GM12878 (cell line): ENCODE results near the gene CDH4. TPM values are rescaled to one million over a fixed set of nuclear protein-coding genes. Genes with fewer than 3 reads are reported as not detected.

Experiments used
- ATAC-seq: fragments of 200-7000 bp; cut with Tn5 transposase; 3 replicates; pipeline ENCODE4 v1.9.1; 2020; ENCODE audit warnings: mild to moderate bottlenecking, moderate library complexity
- BruUV-seq: library from RNA; stranded (reverse); fragments of 400-500 nt; replicated peaks from 2 replicates; lab custom pipeline; 2021; lab: Mats Ljungman, UMichigan
- CTCF ChIA-PET: fragments of 300-600 bp; sonication (Branson Sonifier 250); formaldehyde crosslinking; extraction: SDS; loops from one replicate; lab custom pipeline; 2021; ENCODE audit warnings: inconsistent platforms; lab: Yijun Ruan, JAX
- POLR2A ChIA-PET: fragments of 350-600 bp; formaldehyde crosslinking; extraction: SDS; loops from one replicate; lab custom pipeline; 2021; ENCODE audit warnings: inconsistent platforms; lab: Charles Lee
- RAD21 ChIA-PET: fragments of 300-600 bp; sonication (Branson Sonifier 250); formaldehyde crosslinking; loops from one replicate; lab custom pipeline; 2023; ENCODE audit warnings: antibody characterized with exemption; ENCODE audit not compliant: unreplicated experiment; lab: Charles Lee
- SMC1A ChIA-PET: fragments of 300-600 bp; sonication (Branson Sonifier 250); formaldehyde crosslinking; loops from one replicate; lab custom pipeline; 2023; ENCODE audit not compliant: unreplicated experiment, uncharacterized antibody; lab: Charles Lee
- DNase-seq: peaks from one replicate; pipeline ENCODE4 v3.0.0-alpha.2; 2011; ENCODE audit warnings: low read depth, low spot score
- FAIRE-seq: peaks from 3 replicates; lab custom pipeline; 2011; peaks lifted over from hg19 to GRCh38; lab: Jason Lieb, UNC
- H2AFZ ChIP-seq: 2 replicates; pipeline ENCODE4 v1.6.0; 2011; ENCODE audit warnings: low read depth, low read length, control low read depth; ENCODE audit not compliant: control insufficient read depth
- H3K27ac ChIP-seq: 2 replicates; pipeline ENCODE4 v1.5.1; 2011; ENCODE audit warnings: control low read depth; ENCODE audit not compliant: control insufficient read depth, insufficient read depth
- H3K27me3 ChIP-seq, 2 experiments: replicated peaks in 1 of 2; 2 replicates each; pipeline versions ENCODE4 v1.6.0 to v1.6.1; 2011; ENCODE audit warnings: low read length in 1 of 2; ENCODE audit not compliant: control insufficient read depth in 2 of 2, insufficient read depth in 2 of 2
- H3K36me3 ChIP-seq, 2 experiments: 2 replicates each; pipeline ENCODE4 v1.5.1; 2011; ENCODE audit warnings: low read length in 1 of 2; ENCODE audit not compliant: control insufficient read depth in 2 of 2, insufficient read depth in 2 of 2
- H3K4me1 ChIP-seq: 2 replicates; pipeline ENCODE4 v1.6.1; 2011; ENCODE audit warnings: mild to moderate bottlenecking, low read length, moderate library complexity, mixed read lengths; ENCODE audit not compliant: control insufficient read depth, insufficient read depth
- H3K4me2 ChIP-seq: 2 replicates; pipeline ENCODE4 v1.6.0; 2011; ENCODE audit warnings: control low read depth; ENCODE audit not compliant: control insufficient read depth, insufficient read depth
- H3K4me3 ChIP-seq: fragments of 200-600 bp; sonication (generic); 2 replicates; pipeline ENCODE4 v1.5.1; 2016
- H3K79me2 ChIP-seq: 2 replicates; pipeline ENCODE4 v1.6.0; 2011; ENCODE audit warnings: low read length; ENCODE audit not compliant: control insufficient read depth, insufficient read depth
- H3K9ac ChIP-seq: 2 replicates; pipeline ENCODE4 v1.8.0; 2011; ENCODE audit warnings: low read length, control low read depth, mixed read lengths; ENCODE audit not compliant: control insufficient read depth, insufficient read depth
- H3K9me3 ChIP-seq: replicated peaks from 3 replicates; pipeline ENCODE4 v1.5.1; 2011; ENCODE audit warnings: mild to moderate bottlenecking, low read length; ENCODE audit not compliant: control insufficient read depth, insufficient read depth
- H4K20me1 ChIP-seq: 2 replicates; pipeline ENCODE4 v1.6.0; 2011; ENCODE audit not compliant: control insufficient read depth, insufficient read depth
- IKZF2 ChIP-seq, 2 experiments: fragments of 450-650 bp; IDR thresholded peaks; 2 replicates each; pipeline ENCODE4 v1.6.1; 2017; ENCODE audit warnings: mild to moderate bottlenecking in 2 of 2, moderate library complexity in 2 of 2
- MEF2A ChIP-seq: IDR thresholded peaks from 2 replicates; pipeline ENCODE4 v1.6.1; 2011; ENCODE audit warnings: low read depth, mild to moderate bottlenecking, low read length, moderate library complexity; ENCODE audit not compliant: insufficient read depth
- MYB ChIP-seq: fragments of 150-350 bp; IDR thresholded peaks from 2 replicates; pipeline ENCODE4 v1.6.1; 2014; ENCODE audit warnings: mild to moderate bottlenecking, low read depth, low read length, borderline replicate concordance
- NFIC ChIP-seq: IDR thresholded peaks from 2 replicates; pipeline ENCODE4 v1.6.1; 2012; ENCODE audit warnings: low read depth, mild to moderate bottlenecking, inconsistent platforms, low read length, moderate library complexity
- NFYB ChIP-seq: IDR thresholded peaks from 2 replicates; pipeline ENCODE4 v1.6.1; 2011; ENCODE audit warnings: low read depth, mild to moderate bottlenecking, low read length, improper control_type of control experiment, moderate library complexity; ENCODE audit not compliant: insufficient read depth
- NRF1 ChIP-seq: conservative IDR thresholded peaks from 2 replicates; pipeline ENCODE4 v1.6.1; 2011; ENCODE audit warnings: mild to moderate bottlenecking, low read depth, low read length, improper control_type of control experiment
- SP1 ChIP-seq: IDR thresholded peaks from one replicate; pipeline ENCODE4 v1.6.1; 2011; ENCODE audit warnings: low read depth, low read length
- WGBS: methylation state at CpG from one replicate; pipeline ENCODE4 v1.1.6; 2016; ENCODE audit warnings: low lambda C conversion rate; ENCODE audit not compliant: insufficient replicate concordance, insufficient coverage; ENCODE audit errors: missing lambda C conversion rate; 5-methylcytosine and 5-hydroxymethylcytosine counted together
- in situ Hi-C: fragments of 300-500 bp; cut with MboI; formaldehyde crosslinking; loops from 9 replicates; pipeline ENCODE4 v1.14.3; 2018; ENCODE audit warnings: mixed read lengths
- intact Hi-C: fragments of 100-400 bp; cut with micrococcal nuclease; formaldehyde crosslinking; loops from one replicate; pipeline ENCODE4 v1.14.2; 2022; ENCODE audit not compliant: unreplicated experiment
- polyA plus RNA-seq, 11 experiments: library from polyadenylated mRNA; depleted of rRNA in 4 of 11; unstranded in 6 of 11; stranded (reverse) in 5 of 11; fragments of >200 nt; fragmentation: Nextera tagmentation in 4 of 11; fragmentation: Illumina TruSeq in 1 of 11; extraction: Ambion mirVana in 4 of 11; extraction: Trizol in 1 of 11; gene quantifications; 1 replicate in 1 of 11; 2 replicates in 10 of 11; pipeline versions ENCODE4 v1.2.1 to v1.2.3, GENCODE V29; 2011 to 2016; ENCODE audit warnings: inconsistent platforms in 2 of 11, missing spikeins in 2 of 11, low read depth in 1 of 11
- total RNA-seq, 4 experiments: library from RNA; depleted of rRNA in 3 of 4; stranded (reverse); fragments of >200 nt in 3 of 4; fragmentation: Illumina TruSeq in 1 of 4; extraction: Trizol in 1 of 4; gene quantifications; 2 replicates each; pipeline versions ENCODE4 v1.2.1 to v1.2.3, GENCODE V29; 2013 to 2021
- TF ChIP-seq, protein P1 (sequence below): IDR thresholded peaks from 2 replicates; pipeline ENCODE4 v1.6.1; 2011; ENCODE audit warnings: low read depth, low read length, improper control_type of control experiment, borderline replicate concordance
- TF ChIP-seq, protein P2 (sequence below): IDR thresholded peaks from 2 replicates; pipeline ENCODE4 v1.6.1; 2012; ENCODE audit warnings: mild to moderate bottlenecking, low read depth, low read length
- TF ChIP-seq, protein P3 (sequence below): fragments of 450-650 bp; IDR thresholded peaks from 2 replicates; pipeline ENCODE4 v1.6.1; 2017; ENCODE audit warnings: borderline replicate concordance
- TF ChIP-seq, protein P4 (sequence below): fragments of 450-650 bp; IDR thresholded peaks from 2 replicates; pipeline ENCODE4 v1.6.1; 2017; ENCODE audit warnings: mild to moderate bottlenecking, moderate library complexity
- TF ChIP-seq, protein P5 (sequence below): fragments of 450-650 bp; IDR thresholded peaks from 2 replicates; pipeline ENCODE4 v1.6.1; 2017; ENCODE audit warnings: mild to moderate bottlenecking, low read depth, inconsistent platforms; ENCODE audit not compliant: poor library complexity, severe bottlenecking

CDH4 gene
- total and polyA plus RNA-seq, 10 of the 15 experiments (the other 5 are each of a cell fraction or from before 2014, with no cell fraction given): not detected

DNA sequence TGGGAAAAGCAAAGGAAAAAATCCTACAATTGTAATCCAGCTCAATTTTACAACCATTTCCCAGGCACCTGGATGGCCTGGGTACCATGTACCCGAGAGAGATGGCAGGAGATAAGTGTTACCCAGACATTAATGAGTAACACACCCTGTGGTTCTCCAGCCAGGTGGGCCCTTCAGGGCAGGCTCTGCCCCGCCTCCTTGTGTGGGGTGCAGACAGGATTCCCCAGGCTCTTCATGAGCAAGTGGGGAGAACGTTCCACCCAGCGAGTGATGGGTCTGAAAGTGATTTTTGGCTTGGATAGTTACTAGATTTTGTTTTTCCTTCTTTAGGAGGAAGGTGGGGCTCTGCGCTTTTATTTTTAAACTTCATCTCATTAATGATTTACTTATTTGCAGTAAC, 569.7 kb downstream of the CDH4 start:
- 40% methylated on average over 5 of the region's 5 CpGs for WGBS
- no peaks in the 10 kb centered on the region for H3K36me3 ChIP-seq
- H3K4me2 ChIP-seq: no peak overlapping the region
- in situ Hi-C loops: no loop called here
- intact Hi-C loops: no loop called here
- no peak overlapping the region for H3K9ac ChIP-seq
- H3K9me3 ChIP-seq: no peaks in the 10 kb centered on the region
- no TSS peak for BruUV-seq
- DNase-seq: no peak
- H3K27ac ChIP-seq: no peak overlapping the region
- no peaks in the 10 kb centered on the region for H3K79me2 ChIP-seq
- H2AFZ ChIP-seq: no peak overlapping the region
- no peaks in the 10 kb centered on the region for H3K4me1 ChIP-seq
- ChIA-PET RAD21 (no interaction called here), SMC1A (no interaction called here), POLR2A (no interaction called here), CTCF (no interaction called here)
- H3K27me3 ChIP-seq: no peaks in the 10 kb centered on the region
- FAIRE-seq: no peak
- H3K4me3 ChIP-seq: no peak overlapping the region
- no peaks in the 10 kb centered on the region for H4K20me1 ChIP-seq
- no peak for ATAC-seq
- no peak for TF ChIP-seq SP1
- TF ChIP-seq, protein P1, sequence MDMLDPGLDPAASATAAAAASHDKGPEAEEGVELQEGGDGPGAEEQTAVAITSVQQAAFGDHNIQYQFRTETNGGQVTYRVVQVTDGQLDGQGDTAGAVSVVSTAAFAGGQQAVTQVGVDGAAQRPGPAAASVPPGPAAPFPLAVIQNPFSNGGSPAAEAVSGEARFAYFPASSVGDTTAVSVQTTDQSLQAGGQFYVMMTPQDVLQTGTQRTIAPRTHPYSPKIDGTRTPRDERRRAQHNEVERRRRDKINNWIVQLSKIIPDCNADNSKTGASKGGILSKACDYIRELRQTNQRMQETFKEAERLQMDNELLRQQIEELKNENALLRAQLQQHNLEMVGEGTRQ: no peak
- TF ChIP-seq MYB: no peak
- TF ChIP-seq IKZF2 (IDR thresholded peaks at IDR 0.05): no peak
- TF ChIP-seq, protein P2, sequence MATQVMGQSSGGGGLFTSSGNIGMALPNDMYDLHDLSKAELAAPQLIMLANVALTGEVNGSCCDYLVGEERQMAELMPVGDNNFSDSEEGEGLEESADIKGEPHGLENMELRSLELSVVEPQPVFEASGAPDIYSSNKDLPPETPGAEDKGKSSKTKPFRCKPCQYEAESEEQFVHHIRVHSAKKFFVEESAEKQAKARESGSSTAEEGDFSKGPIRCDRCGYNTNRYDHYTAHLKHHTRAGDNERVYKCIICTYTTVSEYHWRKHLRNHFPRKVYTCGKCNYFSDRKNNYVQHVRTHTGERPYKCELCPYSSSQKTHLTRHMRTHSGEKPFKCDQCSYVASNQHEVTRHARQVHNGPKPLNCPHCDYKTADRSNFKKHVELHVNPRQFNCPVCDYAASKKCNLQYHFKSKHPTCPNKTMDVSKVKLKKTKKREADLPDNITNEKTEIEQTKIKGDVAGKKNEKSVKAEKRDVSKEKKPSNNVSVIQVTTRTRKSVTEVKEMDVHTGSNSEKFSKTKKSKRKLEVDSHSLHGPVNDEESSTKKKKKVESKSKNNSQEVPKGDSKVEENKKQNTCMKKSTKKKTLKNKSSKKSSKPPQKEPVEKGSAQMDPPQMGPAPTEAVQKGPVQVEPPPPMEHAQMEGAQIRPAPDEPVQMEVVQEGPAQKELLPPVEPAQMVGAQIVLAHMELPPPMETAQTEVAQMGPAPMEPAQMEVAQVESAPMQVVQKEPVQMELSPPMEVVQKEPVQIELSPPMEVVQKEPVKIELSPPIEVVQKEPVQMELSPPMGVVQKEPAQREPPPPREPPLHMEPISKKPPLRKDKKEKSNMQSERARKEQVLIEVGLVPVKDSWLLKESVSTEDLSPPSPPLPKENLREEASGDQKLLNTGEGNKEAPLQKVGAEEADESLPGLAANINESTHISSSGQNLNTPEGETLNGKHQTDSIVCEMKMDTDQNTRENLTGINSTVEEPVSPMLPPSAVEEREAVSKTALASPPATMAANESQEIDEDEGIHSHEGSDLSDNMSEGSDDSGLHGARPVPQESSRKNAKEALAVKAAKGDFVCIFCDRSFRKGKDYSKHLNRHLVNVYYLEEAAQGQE: no peak
- TF ChIP-seq, protein P3, sequence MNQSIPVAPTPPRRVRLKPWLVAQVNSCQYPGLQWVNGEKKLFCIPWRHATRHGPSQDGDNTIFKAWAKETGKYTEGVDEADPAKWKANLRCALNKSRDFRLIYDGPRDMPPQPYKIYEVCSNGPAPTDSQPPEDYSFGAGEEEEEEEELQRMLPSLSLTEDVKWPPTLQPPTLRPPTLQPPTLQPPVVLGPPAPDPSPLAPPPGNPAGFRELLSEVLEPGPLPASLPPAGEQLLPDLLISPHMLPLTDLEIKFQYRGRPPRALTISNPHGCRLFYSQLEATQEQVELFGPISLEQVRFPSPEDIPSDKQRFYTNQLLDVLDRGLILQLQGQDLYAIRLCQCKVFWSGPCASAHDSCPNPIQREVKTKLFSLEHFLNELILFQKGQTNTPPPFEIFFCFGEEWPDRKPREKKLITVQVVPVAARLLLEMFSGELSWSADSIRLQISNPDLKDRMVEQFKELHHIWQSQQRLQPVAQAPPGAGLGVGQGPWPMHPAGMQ: no peak
- TF ChIP-seq, protein P4, sequence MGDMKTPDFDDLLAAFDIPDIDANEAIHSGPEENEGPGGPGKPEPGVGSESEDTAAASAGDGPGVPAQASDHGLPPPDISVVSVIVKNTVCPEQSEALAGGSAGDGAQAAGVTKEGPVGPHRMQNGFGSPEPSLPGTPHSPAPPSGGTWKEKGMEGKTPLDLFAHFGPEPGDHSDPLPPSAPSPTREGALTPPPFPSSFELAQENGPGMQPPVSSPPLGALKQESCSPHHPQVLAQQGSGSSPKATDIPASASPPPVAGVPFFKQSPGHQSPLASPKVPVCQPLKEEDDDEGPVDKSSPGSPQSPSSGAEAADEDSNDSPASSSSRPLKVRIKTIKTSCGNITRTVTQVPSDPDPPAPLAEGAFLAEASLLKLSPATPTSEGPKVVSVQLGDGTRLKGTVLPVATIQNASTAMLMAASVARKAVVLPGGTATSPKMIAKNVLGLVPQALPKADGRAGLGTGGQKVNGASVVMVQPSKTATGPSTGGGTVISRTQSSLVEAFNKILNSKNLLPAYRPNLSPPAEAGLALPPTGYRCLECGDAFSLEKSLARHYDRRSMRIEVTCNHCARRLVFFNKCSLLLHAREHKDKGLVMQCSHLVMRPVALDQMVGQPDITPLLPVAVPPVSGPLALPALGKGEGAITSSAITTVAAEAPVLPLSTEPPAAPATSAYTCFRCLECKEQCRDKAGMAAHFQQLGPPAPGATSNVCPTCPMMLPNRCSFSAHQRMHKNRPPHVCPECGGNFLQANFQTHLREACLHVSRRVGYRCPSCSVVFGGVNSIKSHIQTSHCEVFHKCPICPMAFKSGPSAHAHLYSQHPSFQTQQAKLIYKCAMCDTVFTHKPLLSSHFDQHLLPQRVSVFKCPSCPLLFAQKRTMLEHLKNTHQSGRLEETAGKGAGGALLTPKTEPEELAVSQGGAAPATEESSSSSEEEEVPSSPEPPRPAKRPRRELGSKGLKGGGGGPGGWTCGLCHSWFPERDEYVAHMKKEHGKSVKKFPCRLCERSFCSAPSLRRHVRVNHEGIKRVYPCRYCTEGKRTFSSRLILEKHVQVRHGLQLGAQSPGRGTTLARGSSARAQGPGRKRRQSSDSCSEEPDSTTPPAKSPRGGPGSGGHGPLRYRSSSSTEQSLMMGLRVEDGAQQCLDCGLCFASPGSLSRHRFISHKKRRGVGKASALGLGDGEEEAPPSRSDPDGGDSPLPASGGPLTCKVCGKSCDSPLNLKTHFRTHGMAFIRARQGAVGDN: no peak
- TF ChIP-seq NFYB: no peak
- no peak for TF ChIP-seq MEF2A
- no peak for TF ChIP-seq NFIC
- TF ChIP-seq, protein P5, sequence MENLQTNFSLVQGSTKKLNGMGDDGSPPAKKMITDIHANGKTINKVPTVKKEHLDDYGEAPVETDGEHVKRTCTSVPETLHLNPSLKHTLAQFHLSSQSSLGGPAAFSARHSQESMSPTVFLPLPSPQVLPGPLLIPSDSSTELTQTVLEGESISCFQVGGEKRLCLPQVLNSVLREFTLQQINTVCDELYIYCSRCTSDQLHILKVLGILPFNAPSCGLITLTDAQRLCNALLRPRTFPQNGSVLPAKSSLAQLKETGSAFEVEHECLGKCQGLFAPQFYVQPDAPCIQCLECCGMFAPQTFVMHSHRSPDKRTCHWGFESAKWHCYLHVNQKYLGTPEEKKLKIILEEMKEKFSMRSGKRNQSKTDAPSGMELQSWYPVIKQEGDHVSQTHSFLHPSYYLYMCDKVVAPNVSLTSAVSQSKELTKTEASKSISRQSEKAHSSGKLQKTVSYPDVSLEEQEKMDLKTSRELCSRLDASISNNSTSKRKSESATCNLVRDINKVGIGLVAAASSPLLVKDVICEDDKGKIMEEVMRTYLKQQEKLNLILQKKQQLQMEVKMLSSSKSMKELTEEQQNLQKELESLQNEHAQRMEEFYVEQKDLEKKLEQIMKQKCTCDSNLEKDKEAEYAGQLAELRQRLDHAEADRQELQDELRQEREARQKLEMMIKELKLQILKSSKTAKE: no peak
- no peak for TF ChIP-seq NRF1
